NCI-H1694 treated with DMSO at 0.1 percent for 48 hours (cell line): ENCODE results near the gene SPOP.
"Not testable (repeated sequence)": the region's sequence is repeated elsewhere in the genome, so short reads cannot be mapped to it uniquely, and the experiment has no call there.

ENCODE experiments used
- DNase-seq: peaks from one replicate; lab custom pipeline; 2025; lab: John Stamatoyannopoulos, UW

Gene SPOP

DNA sequence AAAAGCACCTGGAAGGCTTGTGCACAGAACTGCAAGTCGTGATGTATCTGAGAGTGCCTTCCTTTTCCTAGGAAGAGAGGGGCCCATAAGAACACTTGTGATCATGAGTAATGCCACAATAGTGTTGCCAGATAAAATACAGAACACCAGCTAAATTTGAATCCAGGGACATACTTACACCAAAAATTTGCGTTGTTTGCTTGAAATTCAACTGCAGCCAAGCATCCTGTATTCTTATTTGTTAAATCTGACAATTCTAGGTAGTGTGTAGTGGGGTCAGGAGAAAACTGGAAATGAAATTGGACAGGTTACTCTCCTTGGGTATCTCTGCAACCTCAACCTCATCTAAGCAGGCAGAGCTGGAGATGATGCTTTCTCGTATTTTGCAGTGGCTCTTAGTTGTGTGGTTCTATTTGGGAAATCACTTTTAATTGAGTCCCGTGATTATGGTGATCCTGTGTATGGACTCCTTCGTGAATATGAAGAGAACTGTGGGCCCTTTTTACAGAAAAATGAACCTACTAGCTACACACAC is 17.9 kb upstream of the SPOP start:
- DNase-seq, result no peak

DNA sequence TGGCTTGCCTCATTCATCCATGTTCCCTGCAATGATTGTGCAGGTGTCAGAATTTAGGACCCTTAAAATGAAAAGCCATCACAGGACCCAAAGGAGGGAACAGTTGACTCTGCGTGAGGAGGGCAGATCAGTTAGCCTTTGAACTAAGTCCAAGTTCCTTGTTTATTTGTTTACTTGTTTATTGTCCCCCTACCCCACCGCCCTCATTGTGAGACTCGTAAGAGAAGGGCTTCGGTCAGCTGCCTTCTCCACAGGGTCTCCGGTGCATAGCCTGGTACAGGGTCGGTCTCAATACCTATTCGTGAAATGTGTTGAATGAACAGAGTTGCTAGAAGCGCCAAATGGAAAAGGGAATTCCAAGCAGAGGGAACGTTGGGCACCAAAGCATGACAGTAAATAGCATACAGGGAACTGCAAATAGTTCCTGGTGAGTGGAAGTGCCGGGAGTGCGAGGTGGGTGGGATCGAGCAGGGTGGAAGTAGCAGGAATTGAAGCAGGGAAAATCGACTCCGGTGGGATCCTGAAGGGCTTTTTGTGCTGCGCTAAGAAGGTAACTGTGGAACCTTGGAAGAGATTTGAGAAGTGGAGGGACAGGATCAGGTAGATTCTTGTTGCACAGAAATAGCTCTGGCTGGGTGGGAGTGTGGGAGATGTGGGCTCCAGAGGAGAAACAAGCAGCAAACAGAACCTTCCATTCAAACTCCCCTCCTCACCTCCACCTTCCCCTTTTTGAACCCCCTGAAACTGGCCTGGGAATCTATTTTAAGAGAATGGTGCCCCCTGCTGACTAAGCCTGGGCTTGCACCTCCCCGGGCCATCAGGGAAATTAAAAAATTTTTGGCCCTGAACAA is 17.2 kb upstream of the SPOP start:
- peak; percentile 56 for DNase-seq

DNA sequence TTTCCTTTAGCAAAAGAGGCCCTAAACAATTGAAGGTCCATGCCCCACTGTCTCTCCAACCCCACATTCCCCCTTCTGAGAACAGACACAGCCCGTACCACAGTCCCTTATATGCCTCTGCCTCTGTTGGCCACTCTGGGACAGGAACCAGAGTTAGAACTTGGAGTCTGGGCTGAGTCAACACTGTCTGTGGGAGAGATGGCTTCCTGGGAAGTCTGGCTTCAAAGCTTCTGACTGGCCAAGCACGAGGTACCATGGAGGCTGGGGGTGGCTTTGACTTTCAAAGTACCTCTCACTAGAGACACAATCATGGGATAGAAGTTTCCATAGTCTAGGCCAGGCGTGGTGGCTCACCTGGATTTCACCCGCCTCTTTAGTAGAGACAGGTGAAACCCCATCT is 14.9 kb upstream of the SPOP start:
- no peak for DNase-seq

DNA sequence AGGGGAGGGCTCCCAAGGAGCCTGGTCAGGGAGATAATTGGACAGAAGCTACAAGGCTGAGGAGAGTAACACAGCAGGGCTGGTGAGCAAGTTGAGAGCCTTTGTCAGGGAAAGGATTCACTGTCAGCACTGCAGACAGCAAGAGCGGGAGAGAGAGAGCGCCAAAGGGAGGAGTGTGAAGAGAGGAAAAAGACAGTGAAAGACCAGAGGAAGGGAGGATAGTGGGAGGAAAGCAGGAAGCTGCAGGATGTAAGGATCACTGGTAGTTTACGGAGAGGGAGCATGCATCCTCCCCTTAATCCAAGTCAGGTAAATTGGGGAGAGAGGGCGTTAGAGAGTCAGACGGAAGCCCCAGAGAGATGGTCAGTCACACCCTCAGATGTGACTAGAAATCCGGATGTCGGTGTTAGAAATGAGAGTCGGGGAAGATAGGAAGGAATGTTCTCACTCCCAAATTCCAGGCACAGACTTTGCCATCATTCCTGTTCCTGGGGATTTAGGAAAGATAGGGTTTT is 13.8 kb upstream of the SPOP start:
- DNase-seq, result no peak

DNA sequence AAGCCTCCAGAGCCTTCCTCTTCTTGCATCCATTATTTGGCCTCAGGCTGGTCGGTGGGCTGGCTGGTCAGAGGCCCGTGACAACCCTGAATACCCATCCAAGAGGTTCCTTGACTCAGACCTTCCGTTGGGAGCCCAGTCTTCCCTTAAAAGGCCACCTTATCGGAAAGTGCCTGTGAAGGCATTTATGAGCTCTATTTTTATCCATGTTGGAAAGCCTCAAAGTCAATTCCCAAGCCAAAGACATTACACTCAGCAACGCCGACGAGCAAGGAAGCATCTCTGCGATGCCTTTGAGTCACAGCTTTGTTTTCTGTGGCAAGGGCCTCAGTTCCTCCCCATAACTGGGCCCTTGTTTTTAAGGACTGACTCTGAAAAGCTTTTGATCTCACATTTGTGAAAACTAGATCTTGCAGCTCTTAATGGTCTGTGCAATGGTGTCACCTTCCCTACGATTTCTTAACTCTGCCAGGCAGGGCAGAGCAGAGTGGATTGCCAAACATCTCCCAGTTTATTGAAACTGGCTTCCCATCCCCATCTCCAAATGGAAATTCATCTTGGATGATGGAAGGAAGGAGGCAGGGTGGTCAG is 13.3 kb upstream of the SPOP start:
- no peak for DNase-seq

DNA sequence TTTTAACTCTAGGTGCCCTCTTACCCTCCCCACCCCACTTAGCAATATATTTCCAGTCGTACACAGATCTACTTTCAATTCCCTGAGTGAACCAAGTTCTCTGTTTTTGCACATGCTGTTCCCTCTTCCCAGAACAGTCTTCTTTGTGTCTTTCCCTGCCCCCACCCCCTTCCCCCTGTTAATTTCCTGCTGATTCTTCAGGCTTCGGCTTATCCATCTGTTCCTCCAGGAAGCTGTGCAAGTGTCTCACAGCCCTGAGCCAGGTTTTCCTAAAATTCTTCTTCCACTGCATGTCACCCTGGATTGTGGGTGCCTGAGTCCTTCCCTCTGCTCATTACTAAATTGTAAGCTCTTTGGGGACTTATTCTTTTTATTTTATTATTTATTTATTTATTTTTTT is 12.4 kb upstream of the SPOP start:
- DNase-seq, result no peak

DNA sequence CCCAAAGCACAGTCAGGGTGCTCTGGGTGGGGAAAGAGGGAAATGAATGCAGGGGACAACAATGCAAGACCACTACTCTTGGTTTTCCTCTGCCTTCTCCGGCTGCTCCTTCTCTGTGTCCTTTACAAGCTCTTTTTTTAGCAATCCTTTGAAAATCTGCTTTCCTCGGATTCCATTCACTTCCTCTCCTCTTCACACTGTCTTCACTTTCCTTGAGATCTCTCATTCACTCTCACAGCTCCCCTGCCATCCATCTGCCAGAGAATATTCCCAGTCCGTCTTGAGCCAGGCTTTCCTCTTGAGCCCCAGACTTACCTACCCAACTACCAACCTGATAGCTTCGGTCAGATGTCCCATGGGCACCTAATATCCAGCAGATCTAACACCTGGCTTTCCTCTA is 11.0 kb upstream of the SPOP start:
- DNase-seq, result no peak

DNA sequence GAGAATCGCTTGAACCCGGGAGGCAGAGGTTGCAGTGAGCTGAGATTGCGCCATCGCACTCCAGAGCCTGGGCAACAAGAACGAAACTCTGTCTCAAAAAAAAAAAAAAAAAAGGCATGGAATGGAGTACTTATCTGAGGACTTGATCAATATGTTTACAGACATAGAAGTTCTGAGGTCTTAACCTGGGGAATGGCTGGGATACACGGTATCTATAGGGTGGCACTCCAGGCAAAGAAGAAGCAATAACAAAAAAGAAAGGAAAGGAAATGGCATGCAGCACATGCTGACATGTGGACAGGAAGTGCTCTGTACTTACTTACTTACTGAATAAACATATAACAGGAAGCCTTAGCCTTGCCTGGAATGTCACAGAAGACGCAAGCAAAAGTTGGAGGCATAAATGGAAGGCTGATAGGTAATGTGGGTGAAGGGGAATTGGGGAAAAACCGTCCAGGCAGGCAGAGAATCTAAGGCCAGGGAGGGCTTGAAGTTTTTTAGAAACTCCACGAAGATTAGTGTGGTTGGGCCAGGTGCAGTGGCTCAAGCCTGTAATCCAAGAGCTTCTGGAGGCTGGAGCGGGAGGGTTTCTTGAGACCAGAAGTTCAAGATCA is 10.1 kb upstream of the SPOP start:
- DNase-seq, result no peak

DNA sequence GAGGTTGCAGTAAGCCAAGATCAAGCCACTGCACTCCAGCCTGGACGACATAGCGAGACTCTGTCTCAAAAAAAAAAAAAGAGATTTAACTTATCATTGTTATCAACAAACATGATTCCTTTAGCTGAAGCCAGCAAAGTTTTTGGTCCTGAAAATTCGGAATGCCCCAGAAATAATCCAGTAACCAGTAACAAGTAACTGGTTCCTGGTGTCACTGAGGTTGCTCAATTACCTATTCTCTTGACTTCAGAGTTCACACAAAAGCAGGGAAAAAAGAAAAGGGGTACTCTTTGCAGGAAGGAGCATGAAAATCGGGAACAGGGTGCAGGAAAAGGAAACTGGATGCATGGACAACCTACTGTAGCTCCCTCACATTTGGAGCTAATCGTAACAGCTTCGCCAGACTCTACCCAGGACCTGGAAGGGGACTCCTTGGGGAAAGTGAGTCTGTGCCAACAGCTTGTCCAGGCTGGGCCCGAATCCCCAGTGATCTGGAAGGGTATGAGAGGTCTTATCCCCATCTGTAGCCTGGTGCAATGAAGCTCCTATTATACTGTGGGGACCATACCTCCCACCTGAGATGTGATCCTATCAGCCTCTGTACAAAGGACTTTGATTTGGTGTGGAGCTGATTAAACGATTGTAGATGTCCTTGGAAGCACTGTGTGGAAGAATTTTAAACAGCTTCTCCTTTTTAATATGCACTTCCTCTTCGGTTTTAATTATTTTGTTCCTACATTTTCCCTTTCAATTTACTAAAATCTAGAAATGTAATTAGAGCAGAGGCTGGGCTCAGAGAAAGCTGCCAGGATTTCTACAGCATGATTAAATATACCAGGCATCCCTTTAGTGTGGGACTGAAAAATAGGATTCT is 3.4 kb upstream of the SPOP start:
- DNase-seq, result no peak

DNA sequence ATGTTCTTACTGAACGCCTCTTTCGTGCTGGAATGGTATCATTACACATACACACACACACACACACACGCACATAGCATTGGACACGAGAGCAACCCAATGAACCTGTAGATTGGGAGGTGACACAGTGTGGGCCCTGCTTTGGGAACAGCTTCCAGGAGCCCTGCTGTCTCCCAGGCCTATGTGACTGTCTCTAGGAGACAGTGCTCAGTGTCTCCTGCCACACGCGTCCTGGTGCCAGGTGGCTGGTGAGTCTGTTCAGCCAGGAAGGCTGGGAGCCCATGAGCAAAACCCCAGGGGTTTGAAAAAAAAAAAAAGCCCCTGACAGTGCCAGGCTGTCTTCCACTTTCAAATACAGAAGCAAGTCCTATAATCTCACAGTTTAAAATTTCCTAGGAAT is 2.4 kb upstream of the SPOP start:
- DNase-seq, result peak; percentile 83

DNA sequence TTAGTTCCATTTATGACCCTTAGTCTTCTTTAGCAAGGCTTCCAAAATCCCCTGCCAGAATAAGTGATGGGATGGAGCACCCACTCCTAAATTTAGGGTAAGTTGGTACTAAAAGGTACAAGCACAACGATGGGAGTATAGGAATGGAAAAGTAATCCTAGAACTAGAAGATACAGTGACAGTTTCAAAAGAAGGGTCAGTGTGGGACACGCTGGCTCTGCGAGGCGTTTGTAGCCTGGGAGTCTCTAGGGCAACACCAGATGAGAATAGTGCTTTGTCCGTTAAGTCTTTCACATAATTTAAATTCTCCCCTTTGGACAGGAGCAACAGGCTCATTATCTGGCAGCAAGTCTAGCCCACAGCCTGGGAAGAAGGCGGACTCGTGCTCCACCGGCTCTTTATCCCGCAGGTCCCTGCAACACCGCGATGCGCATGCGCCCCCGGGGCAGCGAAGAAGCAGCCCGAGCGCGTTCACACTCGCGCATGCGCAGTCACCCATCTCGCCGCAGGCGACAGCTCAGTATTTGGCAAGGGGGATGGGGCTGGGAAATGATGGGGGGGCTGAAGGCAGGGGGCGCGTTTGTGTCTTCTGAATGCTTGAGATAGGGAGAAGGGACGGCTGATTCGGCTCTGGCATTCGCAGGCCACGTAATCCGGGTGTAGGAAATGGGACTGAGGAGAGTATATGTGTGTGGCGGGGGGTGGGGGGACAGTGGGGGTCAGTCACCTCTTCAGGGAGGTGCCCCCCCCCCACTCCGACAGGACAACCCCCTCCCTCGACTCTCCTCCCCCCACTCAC is 564 bp downstream of the SPOP start:
- DNase-seq, result peak; percentile 82

DNA sequence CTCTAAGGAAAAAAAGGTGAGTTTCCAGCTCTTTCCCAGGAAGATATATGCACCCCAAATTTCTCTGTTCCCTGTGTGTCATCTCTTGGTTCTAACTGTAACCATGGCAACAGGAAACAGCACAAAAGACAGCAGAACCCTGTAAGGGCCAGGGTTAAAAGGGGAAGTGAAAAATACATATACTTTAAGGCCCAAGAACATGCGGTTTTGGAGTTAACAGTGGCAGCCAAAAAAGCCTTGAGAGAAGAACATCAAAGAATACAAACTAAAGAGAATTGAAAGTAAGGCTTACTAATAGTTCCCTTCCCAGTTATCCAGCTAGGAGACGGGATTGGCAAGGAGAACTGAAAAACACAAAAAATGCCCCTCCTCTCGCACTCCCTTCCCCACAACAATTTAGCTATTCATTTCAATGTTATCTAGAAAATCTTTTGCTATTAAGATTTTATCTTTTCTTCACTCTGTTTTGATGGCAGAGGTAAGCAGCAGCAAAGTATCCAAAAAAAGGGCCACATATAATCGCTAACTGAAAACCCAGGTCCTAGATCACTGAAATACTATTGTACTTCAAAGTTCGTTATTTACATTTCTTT is 1.5 kb downstream of the SPOP start:
- no peak for DNase-seq

DNA sequence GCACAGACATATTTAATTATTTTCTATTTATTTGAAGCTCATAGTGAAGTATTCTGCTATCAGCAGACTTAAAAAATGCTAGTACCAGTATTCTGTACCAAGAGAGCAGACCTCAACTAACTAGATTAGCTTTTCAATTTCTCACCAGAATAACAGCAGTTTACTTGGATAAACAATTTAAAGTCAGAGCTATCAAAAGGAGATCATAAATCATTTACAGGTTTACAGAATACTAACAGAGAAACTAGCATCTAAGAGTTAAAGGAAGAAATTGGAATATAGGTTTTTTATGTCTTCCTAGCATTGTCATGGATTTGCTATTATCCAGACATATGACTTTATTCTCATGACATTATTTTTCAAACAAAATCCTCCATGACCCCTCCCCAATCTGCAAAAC is 3.4 kb downstream of the SPOP start:
- DNase-seq, result no peak

DNA sequence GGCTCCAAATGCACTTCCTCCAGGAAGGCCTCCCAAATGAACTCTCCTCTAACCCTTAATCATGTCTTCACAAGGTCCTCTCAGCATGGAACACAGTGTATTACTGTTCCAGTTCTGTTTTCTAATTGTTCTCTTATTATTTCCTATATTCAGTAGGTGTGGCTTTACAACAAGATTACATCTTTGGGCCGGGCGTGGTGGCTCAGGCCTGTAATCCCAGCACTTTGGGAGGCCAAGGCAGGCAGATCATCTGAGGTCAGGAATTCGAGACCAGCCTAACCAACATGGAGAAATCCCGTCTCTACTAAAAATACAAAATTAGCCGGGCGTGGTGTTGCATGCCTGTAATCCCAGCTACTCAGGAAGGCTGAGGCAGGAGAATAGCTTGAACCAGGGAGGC is 4.2 kb downstream of the SPOP start:
- not testable (repeated sequence) for DNase-seq

DNA sequence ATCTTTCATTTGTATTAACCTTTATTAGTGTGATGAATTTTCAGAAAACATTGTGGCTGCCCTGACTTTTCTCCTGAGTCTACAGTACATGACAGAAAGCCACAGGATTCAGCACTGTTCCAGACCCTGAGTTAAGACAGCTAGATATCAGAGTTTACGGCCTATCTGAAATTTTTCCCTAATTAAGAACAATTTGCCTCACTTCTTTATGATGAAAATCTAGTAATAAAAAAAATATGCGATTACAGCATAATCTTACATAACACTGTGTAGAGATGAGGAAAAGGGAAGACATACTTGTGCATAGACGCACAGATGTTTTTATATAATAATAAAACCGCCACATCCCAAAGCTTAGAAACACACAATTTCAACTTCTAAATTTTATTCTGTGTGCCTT is 7.3 kb downstream of the SPOP start:
- DNase-seq, result no peak

DNA sequence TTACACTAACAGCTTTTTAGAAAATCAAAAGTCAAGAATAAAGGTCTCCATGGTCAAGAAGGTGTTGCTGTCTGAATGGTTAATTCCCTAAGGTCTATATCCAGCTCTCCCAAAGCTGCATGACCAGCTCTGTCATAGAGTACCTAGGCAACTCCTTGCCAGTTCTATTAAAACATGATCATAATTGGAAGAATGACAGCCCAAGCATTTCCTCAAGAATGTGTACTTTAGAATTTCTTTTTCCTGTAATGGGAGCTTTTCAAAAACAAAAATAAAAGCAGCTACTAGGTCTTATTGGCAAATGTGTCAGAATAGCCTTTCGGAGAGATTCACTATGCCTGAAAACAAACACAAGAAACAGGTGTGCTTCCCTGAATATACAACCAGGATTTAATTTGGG is 7.9 kb downstream of the SPOP start:
- DNase-seq, result no peak

DNA sequence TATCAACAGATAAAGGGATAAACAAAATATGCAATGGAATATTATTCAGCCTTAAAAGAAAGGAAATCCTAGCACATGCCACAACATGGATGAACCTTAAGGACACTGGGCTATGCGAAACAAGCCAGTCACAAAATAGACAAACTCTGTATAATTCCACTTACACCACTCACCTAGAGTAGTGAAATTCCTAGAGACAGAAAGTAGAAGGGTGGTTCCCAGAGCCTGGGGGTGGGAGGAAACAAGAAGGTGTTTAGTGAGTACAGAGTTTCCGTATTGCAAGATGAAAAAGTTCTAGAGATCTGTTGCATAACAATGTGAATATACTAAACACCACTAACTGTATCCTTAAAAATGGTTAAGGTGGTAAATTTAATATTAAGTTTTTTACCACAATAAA is 10.0 kb downstream of the SPOP start:
- no peak for DNase-seq

DNA sequence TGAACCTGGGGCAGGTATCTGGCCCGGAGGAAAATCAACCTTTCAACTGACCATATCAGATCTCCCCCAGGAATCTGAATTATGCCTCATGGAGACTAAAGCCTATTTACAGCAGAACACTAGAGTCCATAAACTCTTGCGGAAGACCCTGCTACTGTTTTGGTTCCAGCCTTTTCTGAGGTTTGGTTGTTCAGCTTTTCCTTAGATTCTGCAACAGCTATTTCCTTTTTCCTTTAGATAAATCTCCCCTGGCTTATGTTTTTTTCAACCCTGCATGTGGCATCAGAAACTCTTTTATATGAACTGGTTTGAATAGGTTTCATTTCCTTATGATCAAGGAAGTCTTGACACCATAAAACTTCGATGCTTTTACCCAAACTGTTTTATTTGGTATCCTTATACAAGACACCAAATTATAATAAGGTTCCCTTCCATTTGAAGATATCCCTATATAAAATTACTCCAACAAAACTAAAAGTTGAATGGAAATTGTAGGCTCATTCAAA is 13.1 kb downstream of the SPOP start:
- no peak for DNase-seq

DNA sequence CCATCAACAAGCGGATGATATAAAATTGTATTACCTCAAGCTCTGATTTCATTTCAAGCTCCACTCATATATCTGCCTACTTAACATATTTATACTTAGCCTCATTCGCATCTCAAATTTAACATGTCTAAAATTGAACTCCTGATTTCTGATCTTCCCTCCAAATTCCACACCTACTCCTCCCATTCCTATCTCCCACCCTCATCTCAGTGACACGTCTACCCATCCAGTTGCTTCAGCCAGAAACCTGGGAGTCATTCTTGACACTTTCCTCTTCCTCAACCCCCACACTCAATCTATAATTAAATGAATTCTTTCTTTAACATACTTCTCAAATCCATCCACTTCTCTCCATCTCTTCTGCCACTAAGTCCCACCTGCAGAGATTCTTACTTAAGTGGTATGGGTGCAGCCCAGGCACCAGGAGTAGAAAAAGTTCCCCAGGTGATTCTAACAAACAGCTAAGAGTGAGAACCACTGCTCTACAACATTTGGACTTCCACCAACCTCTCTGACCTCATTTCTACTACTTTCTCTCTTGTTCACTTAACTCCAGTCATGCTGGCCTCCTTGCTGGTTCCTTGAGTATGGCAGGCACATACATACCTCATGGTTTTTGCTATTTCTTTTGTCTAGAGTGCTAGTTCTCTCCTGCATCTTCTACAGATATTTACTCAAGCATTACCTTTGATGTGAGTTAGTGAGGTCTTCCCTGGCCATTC is 18.1 kb downstream of the SPOP start:
- no peak for DNase-seq

DNA sequence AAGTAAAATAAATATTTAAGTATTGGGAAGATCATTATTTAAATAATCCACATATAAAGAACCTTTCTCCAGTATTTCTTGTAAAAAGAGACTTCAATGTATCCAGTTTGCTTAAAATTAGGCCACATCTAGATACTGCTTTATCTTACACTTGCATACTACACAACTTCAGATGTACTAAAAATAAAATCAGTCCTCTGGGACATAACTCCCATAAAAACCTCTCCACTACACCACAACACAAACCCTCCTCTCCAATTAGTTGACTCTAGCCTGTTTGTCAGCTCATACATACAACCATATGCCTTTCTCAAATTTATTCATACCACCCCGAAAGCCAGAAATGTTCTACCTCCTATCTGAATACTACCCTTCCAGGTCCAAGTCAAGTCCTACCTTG is 21.6 kb downstream of the SPOP start:
- DNase-seq, result no peak
